Activated CD4-positive, alpha-beta T cell treated with anti-CD3 and anti-CD28 coated beads, Interleukin-2, amount 50 U/mL, for 16 hours (primary cell): ENCODE results near the gene GPR176.

Experiments
- DNase-seq: peaks from one replicate; pipeline ENCODE4 v3.0.0-alpha.2; 2020

Gene GPR176

DNA sequence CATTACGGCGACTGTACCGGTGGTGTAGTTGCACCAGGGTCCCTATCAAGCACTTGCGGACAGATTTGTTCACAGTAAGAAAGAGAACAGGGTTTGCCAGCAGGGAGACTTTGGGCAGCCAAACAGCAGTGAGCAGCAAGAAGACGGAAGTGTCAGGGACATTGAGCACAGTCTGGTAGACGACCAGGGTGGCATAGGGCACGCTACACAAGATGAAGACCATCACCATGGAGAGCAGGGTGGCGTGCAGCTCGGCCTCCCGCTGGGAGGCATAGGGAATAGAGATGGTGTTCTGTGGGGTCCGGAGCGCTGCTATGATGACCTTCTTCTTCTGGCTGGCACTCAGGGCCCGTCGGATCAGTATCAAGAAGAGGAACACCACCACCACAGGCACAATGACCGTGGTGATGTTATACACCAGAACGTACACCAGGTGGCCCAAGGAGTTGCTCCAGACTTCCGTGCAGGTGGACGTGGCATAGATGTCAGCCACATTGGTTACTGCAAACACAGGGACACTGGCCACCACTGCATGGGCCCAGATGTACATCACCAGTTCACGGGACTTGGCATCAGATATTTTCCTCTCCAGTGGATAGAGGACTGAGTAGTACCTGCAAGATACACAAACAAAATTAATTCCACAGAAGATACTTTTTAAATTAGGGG is 118.3 kb downstream of the GPR176 start:
- peak; percentile 18 for DNase-seq

DNA sequence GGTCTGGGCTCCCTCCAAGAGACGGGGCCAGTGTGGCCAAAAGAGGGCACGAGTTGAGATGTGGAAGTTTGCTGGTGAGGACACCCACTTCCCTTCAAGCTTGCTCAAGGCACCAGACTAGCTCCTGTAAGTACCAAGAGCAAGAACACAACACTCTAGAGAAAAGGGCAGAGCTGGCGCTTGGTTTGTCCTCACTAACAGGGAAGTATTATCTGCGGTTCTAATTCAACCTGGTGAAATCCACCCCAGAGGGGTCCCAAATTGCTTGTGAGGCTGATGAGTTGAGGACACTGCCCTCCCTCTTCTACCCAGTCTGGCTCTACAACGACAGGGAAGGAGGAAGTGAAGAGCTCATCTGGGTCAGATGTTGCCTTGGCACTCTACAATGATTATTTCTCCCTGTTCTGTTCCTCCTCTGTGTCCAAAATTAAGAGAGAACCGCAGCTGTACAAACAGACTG is 120.5 kb downstream of the GPR176 start:
- DNase-seq: no peak

DNA sequence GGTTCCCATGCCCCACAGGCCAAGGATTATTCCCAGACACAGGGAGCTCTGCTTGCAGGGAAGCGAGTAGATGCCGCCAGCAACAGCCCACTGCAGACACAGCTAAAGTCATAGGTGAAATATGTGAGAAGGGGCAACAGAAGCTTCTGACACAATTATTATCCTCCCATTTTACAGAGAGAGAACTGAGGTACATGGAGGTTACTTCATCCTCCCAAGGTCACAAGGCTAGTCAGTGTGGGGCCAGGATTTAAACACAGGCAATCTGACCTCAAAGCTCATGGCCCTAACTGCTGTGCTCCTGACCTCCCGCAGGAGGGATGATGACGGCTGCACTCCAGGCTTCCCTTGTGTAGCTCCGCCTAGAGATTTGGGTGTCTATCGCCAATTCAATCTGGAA is 121.7 kb downstream of the GPR176 start:
- DNase-seq: no peak

DNA sequence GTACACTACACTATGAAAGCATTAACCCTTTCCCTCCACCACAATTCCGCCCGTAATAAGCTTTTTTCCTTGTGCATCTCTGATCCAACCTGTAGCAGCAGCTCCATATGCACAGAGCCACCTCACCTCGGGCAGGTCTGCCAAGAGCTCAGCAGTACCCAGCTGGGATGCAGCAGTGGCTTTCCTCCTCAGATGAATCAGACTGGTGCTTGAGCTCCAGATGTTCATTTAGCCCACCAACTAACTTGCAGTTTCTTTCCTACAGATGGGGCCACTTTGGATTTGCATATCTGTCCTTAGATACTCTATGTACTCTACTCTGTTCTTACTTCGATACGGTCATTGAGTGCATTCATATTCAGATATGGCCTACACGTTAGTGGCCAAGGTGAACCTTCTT is 122.7 kb downstream of the GPR176 start:
- no peak for DNase-seq

DNA sequence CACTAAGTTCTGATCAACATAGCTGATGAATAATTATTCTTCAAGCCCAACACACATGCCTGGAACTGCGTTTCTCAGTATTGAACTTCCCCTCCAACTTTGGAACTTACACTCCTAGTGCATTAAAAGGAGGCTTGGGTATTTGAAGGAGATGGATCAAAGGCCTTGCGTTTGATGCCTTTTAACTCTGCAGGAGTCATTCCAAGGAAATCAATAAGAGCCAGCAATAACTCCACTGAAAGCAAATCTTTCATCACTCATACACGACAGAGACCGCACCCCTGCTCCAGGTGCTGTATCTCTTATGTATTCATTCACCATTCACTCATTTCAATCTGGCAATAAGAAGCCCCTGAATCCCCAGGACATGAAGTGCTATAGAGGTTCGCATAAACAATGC is 123.5 kb downstream of the GPR176 start:
- DNase-seq: no peak

DNA sequence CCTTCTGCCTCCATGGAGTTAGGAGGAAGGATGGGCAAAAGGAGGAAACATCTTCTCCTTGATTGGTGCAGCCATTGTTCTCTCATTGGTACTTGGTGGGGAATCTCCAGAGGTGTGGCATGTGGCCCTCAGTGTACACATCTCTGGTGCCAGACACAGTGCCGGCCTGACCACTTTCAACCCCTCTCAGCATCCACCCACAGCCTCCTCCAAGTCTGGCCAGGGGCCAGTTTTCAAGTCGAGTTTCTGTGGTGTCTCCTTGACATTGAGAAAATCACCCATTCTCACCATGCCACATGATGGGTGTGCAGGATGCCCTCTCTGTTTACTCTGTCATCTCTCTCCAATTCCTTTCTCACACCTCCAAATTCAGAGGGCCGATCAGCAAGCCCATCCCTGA is 124.6 kb downstream of the GPR176 start:
- no peak for DNase-seq

DNA sequence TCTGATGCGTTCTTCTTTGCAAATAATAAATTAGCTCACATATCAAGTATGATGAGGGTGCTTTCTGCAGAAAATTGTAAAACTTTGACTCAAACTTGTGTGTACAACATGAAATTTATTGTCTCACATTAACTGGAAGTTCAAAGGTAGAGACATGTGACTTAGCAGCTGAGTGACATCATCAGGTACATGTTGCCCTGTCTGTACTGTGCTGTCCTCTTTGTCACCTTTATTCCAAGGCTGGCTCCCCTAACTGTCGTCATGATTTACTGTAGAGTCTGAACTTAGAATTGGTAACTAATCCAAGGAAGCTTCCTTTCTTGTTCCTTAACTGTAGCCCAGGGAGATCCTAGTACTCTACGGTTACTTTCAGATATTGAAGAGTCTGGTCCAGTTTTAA is 125.1 kb downstream of the GPR176 start:
- DNase-seq: no peak

DNA sequence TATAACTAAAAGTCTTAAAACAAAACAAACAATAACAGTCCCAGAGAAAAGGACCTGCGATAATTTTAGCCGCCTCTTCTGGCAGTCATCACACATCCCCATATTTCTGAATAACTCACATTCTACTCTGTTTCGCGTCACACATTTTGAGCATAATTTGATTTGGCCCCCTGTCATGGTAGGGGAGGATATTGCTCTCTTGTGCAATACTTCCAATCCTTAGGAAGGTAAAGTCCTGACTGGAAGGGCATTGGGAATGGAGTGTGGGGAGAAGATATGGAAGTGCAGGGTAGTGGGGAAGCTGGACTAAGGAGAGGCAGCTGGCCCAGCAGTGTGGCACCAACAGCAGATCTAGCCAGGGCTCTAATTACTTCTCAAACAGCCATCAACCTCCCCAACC is 126.1 kb downstream of the GPR176 start:
- DNase-seq: no peak

DNA sequence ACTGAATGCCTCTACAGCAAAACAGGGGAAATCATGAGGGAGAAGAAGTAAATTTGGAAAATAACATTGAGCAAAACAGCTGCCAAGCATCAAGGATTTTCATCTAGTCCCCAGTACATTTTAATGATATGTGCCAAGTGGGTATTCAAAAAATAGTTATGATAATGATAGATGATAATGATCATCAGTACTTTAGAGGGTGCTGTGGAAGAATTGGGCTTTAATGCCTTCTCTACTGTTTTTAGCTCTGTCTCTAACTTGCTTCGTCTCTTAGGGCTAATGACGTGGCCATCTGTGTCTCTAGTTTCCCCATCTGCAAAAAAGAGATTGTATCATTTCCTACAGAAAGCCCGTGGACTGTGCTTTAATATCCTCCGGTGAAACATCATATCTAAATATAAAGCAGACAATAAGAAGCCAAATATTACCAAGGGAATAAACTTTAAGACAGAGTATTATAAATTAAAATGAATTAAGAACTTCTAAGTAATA is 127.2 kb downstream of the GPR176 start:
- DNase-seq: no peak

DNA sequence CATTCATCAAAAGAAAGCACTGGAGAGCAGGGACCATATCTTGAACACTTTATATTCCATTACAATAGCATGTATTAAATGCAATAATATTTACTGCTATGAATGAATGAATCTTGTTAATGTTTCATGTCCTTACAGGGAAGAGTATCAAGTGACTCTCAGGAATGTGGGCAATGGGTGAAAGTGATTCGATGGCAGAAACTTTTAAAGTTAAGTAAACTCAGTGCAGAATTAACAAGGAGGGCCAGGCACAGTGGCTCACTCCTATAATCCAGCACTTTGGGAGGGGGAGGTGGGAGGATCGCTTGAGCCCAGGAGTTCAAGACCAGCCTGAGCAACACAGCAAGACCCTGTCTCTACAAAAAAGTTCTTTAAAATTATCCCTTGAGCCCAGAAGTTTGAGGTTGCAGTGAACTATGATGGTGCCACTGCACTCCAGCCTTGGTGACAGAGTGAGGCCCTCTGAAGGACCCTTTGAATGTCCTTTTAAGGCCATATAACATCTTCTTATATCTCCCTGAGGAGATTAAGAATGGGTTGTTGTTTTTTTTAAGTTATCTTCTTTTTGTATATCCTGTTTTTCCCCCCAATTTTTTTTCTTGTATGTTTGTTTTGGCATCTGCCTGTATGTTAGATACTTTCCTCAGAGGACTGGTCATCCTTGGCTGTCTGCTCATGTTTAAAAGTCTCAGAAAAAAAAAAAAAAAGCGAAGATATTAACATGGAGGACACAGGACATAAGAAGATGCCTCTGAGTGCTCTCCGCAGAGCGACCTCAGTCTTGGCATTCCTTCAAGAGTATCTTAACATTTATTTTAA is 127.8 kb downstream of the GPR176 start:
- DNase-seq: no peak

DNA sequence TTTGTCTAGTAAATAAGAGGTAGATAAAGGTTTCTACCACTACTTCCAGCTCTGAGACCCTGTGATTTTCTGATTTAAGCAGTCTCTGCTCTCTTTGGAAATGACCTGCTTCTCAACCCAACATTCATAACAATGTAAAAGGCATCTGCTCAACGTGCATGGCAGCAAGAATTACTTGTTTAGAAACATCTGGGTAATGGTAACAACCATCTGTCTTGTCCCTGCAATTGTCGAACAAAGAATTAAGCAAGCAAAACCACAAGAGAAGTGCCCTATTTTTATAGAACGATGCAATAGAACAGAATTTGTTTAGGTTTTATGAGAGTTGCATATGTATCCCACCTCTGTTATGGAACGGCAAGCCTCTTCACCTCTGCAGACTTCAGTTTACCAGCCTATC is 130.3 kb downstream of the GPR176 start:
- DNase-seq: no peak

DNA sequence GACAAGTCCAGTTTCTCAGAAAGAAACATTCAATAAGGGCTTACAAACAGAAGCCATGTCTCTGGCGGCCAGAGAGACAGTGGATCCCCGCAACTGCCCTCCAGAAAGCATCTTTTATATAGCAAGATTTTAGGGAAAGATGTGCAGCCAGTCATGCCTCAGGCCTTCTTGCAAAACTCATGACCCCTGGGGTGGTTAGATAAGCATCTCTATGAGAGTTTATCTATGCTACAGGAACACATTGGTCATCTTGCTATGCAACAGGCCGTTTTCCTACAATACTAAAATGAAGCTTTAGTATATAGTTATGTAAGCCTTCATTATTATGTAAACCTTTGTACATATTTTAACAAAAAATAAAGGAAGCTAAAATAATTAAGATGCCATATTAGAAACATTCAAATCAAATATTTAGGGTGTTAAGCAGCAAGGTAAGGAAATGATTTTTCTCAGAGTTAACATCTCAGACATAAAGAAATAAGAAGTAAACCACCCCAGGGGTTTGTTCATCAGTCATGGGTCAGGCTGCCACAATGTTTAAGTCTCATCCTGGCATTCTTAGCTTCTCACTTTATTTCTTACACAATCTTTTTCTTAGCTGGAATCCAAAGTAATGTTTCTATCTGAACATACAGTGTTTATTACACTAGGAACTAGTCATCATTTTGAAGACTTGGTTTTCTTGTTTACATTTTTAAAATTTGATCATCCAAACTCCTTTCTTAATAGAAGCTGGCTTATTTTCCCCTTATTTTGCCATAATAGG is 131.1 kb downstream of the GPR176 start:
- DNase-seq: no peak

DNA sequence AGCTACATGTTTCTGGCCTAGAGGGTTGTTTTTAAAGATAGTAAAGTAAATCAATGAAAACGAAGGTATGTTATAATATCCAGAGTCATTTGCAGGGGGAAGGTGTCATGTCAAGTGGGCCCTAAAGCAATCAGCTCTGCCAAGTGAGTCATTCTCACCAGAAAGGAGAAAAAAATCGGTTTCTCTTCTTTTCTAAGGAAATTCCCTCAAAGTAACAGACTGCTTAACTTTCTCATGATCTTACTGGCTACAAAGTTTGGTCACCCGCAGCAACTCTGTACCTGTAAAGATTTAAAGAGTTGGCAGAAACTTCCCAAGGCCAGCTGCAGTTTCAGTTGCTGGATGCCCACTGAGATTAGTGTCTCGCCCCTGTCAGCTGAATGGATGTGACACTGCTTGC is 132.0 kb downstream of the GPR176 start:
- peak; percentile 59 for DNase-seq

DNA sequence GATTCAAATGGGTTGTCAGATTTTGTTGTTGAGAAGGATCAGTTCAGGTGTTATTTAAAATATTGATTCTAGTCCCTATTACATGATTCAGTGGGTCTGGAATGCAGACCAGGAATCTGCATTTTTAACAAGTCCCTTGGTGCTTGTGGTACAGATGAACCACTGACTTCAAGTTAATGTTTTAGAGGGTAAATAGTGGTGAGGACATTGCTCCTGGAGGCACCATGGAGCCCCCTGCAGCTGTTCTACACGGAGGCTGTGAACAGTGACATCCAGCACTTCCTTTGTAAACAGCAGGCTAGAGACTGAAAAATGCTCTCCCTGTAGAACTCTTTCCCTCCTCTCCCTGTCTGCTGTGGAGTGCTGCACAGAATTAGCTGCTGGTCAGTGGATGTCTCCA is 132.6 kb downstream of the GPR176 start:
- DNase-seq: no peak

DNA sequence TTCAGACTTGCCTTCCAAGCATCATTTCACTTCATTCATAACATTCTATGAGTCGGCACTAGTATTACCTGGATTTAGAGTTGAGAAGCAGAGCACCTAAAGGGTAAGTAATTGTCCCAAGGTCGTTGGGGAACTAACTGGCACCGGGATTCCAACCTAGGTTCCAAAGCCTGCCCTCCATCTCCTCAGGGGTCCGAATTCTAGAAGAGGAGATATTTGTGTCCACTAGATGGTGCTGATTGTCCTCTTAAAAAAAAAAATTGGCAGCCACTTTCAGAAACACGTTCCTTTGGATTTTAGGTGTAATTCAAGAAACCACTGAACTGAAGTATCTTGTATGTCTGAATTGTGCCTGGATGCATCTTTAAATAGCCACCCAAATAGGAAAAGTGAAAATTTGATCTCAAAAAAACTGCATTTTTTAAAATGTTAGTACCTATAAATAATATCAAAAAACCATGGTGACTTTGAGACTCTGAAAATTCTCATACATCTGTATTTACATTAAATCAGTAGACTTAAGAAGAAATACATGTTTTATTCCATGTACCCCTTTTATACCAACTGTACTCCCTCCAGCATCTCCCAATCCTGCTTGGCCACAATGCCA is 133.5 kb downstream of the GPR176 start:
- peak; percentile 41 for DNase-seq

DNA sequence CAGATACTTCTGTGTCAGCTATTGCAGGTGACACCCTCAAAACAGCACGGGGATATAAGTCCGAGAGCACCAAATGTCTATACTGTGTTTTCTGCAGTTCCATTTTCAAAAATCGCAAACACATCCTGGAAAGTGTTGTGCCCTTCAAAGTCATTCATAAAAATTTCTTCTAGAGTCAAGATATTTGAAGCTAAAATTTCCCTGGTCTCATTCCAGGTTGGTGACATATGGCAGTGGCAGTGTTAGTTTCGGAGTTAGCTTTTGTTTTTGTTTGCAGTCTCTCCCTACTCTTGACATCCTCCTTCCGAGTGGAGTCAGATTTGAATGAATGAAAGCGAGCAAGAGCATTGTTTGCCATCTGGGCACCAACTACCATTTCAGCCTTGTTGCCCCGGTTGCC is 134.2 kb downstream of the GPR176 start:
- no peak for DNase-seq

DNA sequence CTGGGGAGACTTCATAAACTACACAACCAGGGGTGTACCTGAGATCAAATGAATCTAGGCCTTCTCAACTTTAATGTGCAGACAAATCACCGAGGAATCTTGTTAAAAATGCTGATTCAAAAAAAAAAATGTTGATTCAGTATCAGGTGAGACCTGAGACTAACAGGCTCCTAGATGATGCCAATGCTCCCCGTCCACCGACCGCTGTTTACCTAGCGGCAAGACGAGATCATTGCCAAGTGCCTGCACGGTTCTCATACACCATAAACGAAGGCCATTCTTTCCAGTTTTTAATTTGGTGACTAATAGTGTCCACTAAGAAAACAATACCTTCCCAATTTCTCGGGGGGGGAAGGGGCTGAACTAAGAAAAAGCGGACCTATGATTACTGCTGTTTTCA is 134.9 kb downstream of the GPR176 start:
- no peak for DNase-seq

DNA sequence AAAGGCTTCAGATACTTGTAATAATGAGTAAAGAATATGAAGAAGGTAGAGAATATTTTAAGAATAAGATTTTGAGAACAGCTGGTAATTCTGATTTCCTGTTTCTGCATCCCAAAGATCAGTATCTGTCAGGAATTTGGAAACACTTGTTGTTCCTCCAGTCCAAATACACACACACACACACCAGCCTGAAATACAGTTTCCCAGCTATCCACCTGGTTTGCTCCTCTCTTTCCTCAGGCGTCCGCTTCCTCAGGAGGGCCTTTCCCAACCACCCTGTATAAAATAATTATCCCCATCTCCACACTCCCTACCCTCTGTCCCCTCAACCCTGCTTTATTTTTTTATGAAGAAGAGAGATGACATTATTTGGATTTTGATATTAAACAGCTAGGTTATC is 135.4 kb downstream of the GPR176 start:
- no peak for DNase-seq

DNA sequence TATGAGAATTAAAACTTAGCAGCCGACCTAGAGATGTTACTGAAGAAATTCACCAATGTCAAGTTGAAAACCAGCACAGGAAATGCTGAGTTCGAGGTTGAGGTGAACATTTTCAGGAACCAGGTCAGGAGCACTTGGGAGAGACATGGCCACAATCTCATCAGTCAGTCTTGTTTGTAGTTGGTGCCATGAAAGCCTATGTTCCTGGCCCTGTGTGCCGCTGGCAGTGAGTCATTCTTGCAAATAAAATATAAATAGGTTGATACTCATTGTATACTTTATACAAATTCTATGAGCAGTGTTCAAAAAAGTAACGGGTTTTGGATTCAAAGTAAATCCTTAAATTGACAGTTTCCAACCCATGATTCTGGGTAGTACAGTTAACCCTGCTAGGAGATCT is 135.9 kb downstream of the GPR176 start:
- no peak for DNase-seq

DNA sequence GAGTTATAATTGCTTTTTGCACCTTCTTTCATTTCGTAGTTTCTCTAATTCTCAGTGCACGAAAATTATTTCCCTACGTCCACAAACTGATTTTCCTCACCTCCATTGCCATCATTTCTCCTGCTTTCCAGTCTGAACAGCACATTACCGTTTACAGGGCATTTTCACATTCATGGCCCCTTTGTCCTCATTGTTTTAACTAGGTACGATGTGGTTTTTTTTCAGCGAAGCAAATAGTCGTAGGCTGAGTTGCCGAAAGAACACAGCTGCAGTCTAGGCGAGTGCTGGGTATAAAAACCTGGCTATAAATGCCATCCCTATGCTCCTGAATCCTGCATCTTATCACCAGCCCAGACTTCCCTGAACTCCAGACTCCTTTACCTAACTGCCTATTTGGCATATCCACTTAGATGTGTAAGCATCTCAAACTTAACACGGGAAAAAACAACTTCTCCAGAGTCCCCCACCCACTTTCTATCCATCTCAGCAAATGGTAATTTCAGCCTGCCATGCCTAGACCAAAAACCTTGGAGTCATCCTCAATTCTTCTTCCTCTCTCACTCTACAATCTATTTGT is 136.7 kb downstream of the GPR176 start:
- DNase-seq: no peak

DNA sequence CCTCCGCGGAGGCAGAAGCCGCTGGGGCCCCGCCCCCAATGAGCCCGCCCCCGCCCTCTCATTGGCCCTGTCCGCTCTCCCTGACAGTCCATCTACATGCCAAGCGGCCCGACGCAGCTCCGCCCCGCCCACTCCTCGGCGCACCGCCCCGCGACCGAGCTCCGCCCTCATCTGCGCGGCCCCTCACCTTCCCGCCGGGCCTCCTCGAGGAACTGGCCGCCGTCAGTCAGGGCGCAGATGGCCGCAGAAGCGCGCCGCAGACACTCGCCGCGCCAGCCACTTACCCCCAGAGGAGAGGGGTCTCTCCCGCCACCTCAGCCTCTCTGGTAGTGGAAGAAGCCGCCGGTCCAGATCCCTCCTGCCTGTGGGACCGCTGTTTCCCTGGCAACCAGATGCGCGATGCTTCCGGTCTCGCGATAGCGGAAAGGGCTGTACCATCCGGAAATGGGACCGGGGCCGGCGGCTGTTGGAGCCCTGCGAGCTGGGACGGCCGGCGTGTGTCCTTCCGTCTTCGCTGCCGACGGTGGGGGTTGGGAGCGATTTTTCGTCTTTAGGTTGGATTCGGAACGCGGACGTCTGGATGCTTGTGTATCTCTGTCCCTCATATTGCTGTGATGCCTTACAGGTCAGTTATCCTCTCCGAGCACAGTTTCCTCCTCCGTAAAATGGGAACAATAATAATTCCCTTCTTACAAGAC is 137.5 kb downstream of the GPR176 start, which contains the start of gene FSIP1:
TSS of gene FSIP1 (minus strand) at position 401 of the 698 bp plus-strand sequence. CDS start 6,317 bp downstream, outside the sequence.
- DNase-seq: peak; percentile 97

DNA sequence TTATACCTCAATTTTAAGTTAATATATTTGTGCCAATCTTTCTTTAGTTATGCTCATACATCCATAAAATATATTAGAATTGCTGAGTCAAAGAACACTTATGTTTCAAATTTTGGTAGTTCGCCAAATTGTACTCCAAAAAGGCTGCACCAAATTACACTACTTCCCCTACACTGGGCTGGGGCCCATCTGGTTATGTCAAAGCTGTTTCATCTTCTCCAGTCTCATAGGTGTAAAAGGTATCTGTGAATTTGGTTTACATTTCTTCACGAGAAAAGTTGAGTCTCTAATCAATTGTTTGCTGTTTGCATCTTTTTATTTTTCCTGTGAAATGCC is 138.1 kb downstream of the GPR176 start:
- no peak for DNase-seq
